Skeletal muscle satellite cell (primary cell): ENCODE measurements around the gene ADGRG3.

Experiments used
- H3K27me3 ChIP-seq: 2 replicates; pipeline ENCODE4 v1.7.0; 2013; ENCODE audit warnings: low read length; ENCODE audit not compliant: control insufficient read depth, insufficient read depth
- H3K36me3 ChIP-seq: 2 replicates; pipeline ENCODE4 v1.7.0; 2013; ENCODE audit warnings: mild to moderate bottlenecking, control low read depth, low read length; ENCODE audit not compliant: insufficient read depth
- H3K4me1 ChIP-seq: 2 replicates; pipeline ENCODE4 v1.7.0; 2013; ENCODE audit warnings: low read length; ENCODE audit not compliant: control insufficient read depth, insufficient read depth
- H3K4me2 ChIP-seq: 2 replicates; pipeline ENCODE4 v1.7.0; 2013; ENCODE audit warnings: mild to moderate bottlenecking, low read length
- H3K4me3 ChIP-seq: 2 replicates; pipeline ENCODE4 v1.7.0; 2013; ENCODE audit warnings: low read length
- H3K9ac ChIP-seq: 2 replicates; pipeline ENCODE4 v1.7.0; 2013; ENCODE audit warnings: mild to moderate bottlenecking, low read depth, low read length, moderate library complexity
- H3K9me3 ChIP-seq: replicated peaks from 2 replicates; pipeline ENCODE4 v1.7.0; 2013; ENCODE audit warnings: mild to moderate bottlenecking, control low read depth, low read length

ADGRG3 gene

GRCh38 chr16:57661936-57662906 lies 5.9 kb upstream of the ADGRG3 start:
- Histone ChIP-seq H3K4me1 (no peaks in the 10 kb centered on the region), H3K9ac (no peak overlapping the region), H3K4me2 (no peak overlapping the region), H3K4me3 (no peak overlapping the region), H3K36me3 (no peaks in the 10 kb centered on the region), H3K9me3 (no peaks in the 10 kb centered on the region), H3K27me3 (peaks cover 23% of the 10 kb centered on the region)

GRCh38 chr16:57663436-57663835 lies 4.7 kb upstream of the ADGRG3 start:
- no peaks in the 10 kb centered on the region for H3K9me3 ChIP-seq
- no peaks in the 10 kb centered on the region for H3K36me3 ChIP-seq
- H3K4me3 ChIP-seq = no peak overlapping the region
- peaks cover 27% of the 10 kb centered on the region for H3K27me3 ChIP-seq
- no peak overlapping the region for H3K4me2 ChIP-seq
- no peak overlapping the region for H3K9ac ChIP-seq
- peaks cover 5% of the 10 kb centered on the region for H3K4me1 ChIP-seq

GRCh38 chr16:57663917-57664661 lies 4.0 kb upstream of the ADGRG3 start:
- Histone ChIP-seq H3K36me3 (no peaks in the 10 kb centered on the region), H3K9me3 (no peaks in the 10 kb centered on the region), H3K27me3 (peaks cover 28% of the 10 kb centered on the region), H3K9ac (no peak overlapping the region), H3K4me3 (no peak overlapping the region), H3K4me2 (no peak overlapping the region), H3K4me1 (peaks cover 5% of the 10 kb centered on the region)

- H3K27me3 ChIP-seq = peaks cover 33% of the 10 kb centered on the region
- H3K4me1 ChIP-seq = peaks cover 5% of the 10 kb centered on the region
- H3K4me2 ChIP-seq = no peak overlapping the region
- no peak overlapping the region for H3K4me3 ChIP-seq
- no peaks in the 10 kb centered on the region for H3K9me3 ChIP-seq
- H3K9ac ChIP-seq = no peak overlapping the region
- no peaks in the 10 kb centered on the region for H3K36me3 ChIP-seq
These were observed 3.5 kb upstream of the ADGRG3 start for GRCh38 chr16:57664662-57665025.

DNA sequence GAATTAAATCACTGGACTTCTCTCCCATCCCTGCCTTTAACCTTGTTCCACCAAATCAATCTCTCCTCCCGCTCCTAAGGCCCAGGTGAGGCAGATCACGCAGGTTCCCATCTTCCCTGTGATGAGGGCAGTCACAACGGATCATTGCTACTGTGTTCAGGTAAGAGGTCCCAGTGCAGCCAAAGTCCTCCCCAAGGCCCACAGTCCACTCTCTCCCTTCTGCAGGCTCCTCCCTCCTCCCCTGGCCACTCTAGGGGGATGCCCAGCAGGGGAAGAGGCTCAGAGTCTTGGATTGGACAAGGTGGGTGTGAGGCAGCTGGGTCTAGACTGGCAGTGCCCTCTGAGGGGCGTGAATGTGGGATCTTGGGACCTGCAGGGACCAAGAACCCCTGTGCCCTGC lies 2.6 kb upstream of the ADGRG3 start:
- Histone ChIP-seq H3K9ac (no peak overlapping the region), H3K4me1 (peaks cover 5% of the 10 kb centered on the region), H3K4me2 (no peak overlapping the region), H3K9me3 (no peaks in the 10 kb centered on the region), H3K36me3 (no peaks in the 10 kb centered on the region), H3K4me3 (no peak overlapping the region), H3K27me3 (peaks cover 35% of the 10 kb centered on the region)

GRCh38 chr16:57666353-57667047 lies 1.6 kb upstream of the ADGRG3 start:
- no peaks in the 10 kb centered on the region for H3K9me3 ChIP-seq
- peaks cover 35% of the 10 kb centered on the region for H3K27me3 ChIP-seq
- H3K4me1 ChIP-seq = peaks cover 5% of the 10 kb centered on the region
- no peak overlapping the region for H3K4me2 ChIP-seq
- H3K4me3 ChIP-seq = no peak overlapping the region
- H3K9ac ChIP-seq = no peak overlapping the region
- no peaks in the 10 kb centered on the region for H3K36me3 ChIP-seq

GRCh38 chr16:57667048-57667525 lies 1.0 kb upstream of the ADGRG3 start:
- Histone ChIP-seq H3K27me3 (peaks cover 35% of the 10 kb centered on the region), H3K4me1 (peaks cover 5% of the 10 kb centered on the region), H3K4me2 (no peak overlapping the region), H3K9me3 (no peaks in the 10 kb centered on the region), H3K36me3 (no peaks in the 10 kb centered on the region), H3K9ac (no peak overlapping the region), H3K4me3 (no peak overlapping the region)

GRCh38 chr16:57667526-57668262 lies 412 bp upstream of the ADGRG3 start:
- Histone ChIP-seq H3K4me1 (peaks cover 5% of the 10 kb centered on the region), H3K36me3 (no peaks in the 10 kb centered on the region), H3K4me3 (no peak overlapping the region), H3K27me3 (peaks cover 39% of the 10 kb centered on the region), H3K9ac (no peak overlapping the region), H3K4me2 (no peak overlapping the region), H3K9me3 (no peaks in the 10 kb centered on the region)

DNA sequence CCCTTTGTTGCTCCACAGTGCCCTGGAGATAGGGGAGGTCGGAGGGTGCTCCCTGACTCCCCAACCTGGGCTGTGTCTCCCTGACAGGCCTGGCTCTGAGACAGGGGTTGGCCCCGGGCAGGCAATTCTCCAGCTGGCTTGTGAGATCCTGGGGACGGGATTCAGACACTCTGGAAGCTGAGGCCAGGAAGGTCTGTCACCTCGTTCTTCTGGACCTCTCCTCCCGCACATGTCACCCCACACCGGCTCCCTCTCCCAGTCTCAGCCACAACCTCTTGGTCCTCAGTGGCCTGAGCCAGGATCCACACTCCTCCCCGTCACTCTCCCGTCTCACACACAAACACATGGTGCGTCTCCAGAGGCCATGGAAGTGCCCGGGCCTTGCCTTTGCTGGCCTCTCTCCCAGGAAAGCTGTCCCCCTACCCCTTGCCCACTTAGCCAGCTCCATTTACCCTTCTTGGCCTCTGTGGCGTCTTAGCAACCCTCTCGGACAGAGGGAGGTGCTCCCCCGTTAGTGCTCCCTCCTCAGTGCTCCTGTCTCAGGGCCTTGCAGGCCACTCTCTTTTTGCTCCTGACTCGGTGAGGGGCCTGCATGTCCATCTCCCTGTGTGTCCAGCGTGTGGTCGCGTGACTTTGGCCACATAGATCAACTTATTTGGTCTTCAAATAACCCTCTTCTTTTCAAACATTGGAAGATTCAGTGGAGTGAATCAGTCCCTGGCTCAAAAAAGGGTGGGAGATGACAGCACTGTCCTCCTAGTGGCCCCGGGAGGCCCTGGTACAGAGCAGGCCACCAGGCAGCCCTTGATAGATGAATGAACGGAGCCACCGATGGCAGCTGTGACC lies 747 bp downstream of the ADGRG3 start:
- Histone ChIP-seq H3K9ac (no peak overlapping the region), H3K9me3 (no peaks in the 10 kb centered on the region), H3K36me3 (no peaks in the 10 kb centered on the region), H3K4me2 (no peak overlapping the region), H3K4me3 (no peak overlapping the region), H3K27me3 (peaks cover 51% of the 10 kb centered on the region), H3K4me1 (peaks cover 5% of the 10 kb centered on the region)

GRCh38 chr16:57669476-57670162 lies 1.5 kb downstream of the ADGRG3 start:
- Histone ChIP-seq H3K4me2 (no peak overlapping the region), H3K9me3 (no peaks in the 10 kb centered on the region), H3K27me3 (peaks cover 54% of the 10 kb centered on the region), H3K9ac (no peak overlapping the region), H3K36me3 (no peaks in the 10 kb centered on the region), H3K4me3 (no peak overlapping the region), H3K4me1 (peaks cover 5% of the 10 kb centered on the region)
